Nephron (organoid): ENCODE measurements around the gene AIP.

ENCODE experiments used
- H3K27ac Mint-ChIP-seq, 3 experiments: 2 replicates each; pipeline ENCODE4 v1.8.0; 2020; ENCODE audit warnings: mixed read lengths in 3 of 3, mild to moderate bottlenecking in 2 of 3, moderate library complexity in 1 of 3
- H3K27me3 Mint-ChIP-seq: 2 replicates; pipeline ENCODE4 v1.8.0; 2021; ENCODE audit warnings: low read depth, mild to moderate bottlenecking, moderate library complexity, mixed read lengths
- H3K36me3 Mint-ChIP-seq: 2 replicates; pipeline ENCODE4 v1.8.0; 2020; ENCODE audit warnings: low read depth, mixed read lengths
- H3K4me1 Mint-ChIP-seq: 2 replicates; pipeline ENCODE4 v1.8.0; 2020; ENCODE audit warnings: mixed read lengths
- H3K4me3 Mint-ChIP-seq, 3 experiments: 2 replicates each; pipeline ENCODE4 v1.8.0; 2020; ENCODE audit warnings: mild to moderate bottlenecking in 3 of 3, mixed read lengths in 3 of 3, moderate library complexity in 2 of 3
- H3K9me3 Mint-ChIP-seq: 2 replicates; pipeline ENCODE4 v1.8.0; 2020; ENCODE audit warnings: mixed read lengths
- CTCF ChIP-seq, 3 experiments: fragments of 200-600 bp; sonication (generic); IDR thresholded peaks; one replicate each; pipeline ENCODE4 v1.5.0; 2021; ENCODE audit warnings: antibody characterized with exemption in 3 of 3; ENCODE audit not compliant: unreplicated experiment in 3 of 3

Gene AIP

DNA sequence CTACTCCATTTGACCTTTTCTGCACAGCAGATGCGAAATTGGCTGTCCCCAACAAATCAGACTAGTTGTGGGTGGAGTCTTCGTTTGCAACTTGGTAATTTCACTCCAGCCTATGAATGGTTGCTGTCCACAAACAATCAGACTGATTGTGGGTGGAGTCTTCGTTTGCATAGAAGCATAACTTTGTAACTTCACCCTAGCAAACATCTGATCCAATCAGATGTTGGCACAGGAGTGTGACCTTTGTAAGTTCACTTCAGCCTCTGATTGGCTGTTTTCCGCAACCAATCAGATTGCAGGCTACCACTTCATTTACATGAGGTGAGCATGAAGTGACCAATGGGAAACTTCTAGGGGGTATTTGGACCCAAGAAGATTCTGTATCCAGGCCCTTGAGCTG lies 56.7 kb downstream of the AIP start:
- Mint-ChIP-seq H3K27ac (no peak overlapping the region), H3K4me1 (peaks cover 2% of the 10 kb centered on the region), H3K4me3 (no peak overlapping the region), H3K27me3 (peaks cover 5% of the 10 kb centered on the region), H3K36me3 (no peaks in the 10 kb centered on the region), H3K9me3 (peaks cover 10% of the 10 kb centered on the region)
- TF ChIP-seq CTCF (IDR thresholded peaks at IDR 0.05; ENCODE audit: unreplicated experiment in 3 of 3): no peak
